ENCODE results near the gene ZNF69.

Gene ZNF69

GRCh38 chr19:11868188-11868587, 19.4 kb upstream of the ZNF69 start:
- H3K36me3 ChIP-seq (replicated peaks; ENCODE audit: insufficient read depth, low read length): no peaks in the 10 kb centered on the region
- H2AFZ ChIP-seq (ENCODE audit: low read length): no peak overlapping the region
- H3K9ac ChIP-seq (ENCODE audit: low read length): no peak overlapping the region
- H3F3A ChIP-seq (ENCODE audit: insufficient read depth, low read length): no peaks in the 10 kb centered on the region
- 0 out of 2 replicates have a peak, but pooled peaks cover 3% of the 10 kb centered on the region for H3K27me3 ChIP-seq (replicated peaks; ENCODE audit: insufficient read depth, low read length)
- TF ChIP-seq EZH2 (optimal IDR thresholded peaks at IDR 0.05; ENCODE audit: low read depth, low read length) (no peak), EZH2phosphoT487 (IDR thresholded peaks at IDR 0.05; ENCODE audit: low read length) (no peak), CTCF (IDR thresholded peaks at IDR 0.05; ENCODE audit: low read length) (no peak)
- no peak overlapping the region for H3K4me3 ChIP-seq (ENCODE audit: low read length)
- H3K4me1 ChIP-seq (ENCODE audit: low read length): no peaks in the 10 kb centered on the region
- H3K4me2 ChIP-seq (ENCODE audit: low read depth, low read length): no peak overlapping the region
- H4K20me1 ChIP-seq (ENCODE audit: insufficient read depth, low read length): no peaks in the 10 kb centered on the region
- no peaks in the 10 kb centered on the region for H3K79me2 ChIP-seq (ENCODE audit: low read length)
- H3K27ac ChIP-seq (ENCODE audit: low read length): no peak overlapping the region
- no peaks in the 10 kb centered on the region for H3K9me2 ChIP-seq (replicated peaks; ENCODE audit: insufficient read depth, low read length)
- H3K9me3 ChIP-seq (replicated peaks; ENCODE audit: insufficient read depth, low read length): peaks cover 3% of the 10 kb centered on the region; the same call in 1 of the 2 replicates
- no peak for DNase-seq

- no peak for TF ChIP-seq EZH2 (optimal IDR thresholded peaks at IDR 0.05; ENCODE audit: low read depth, low read length)
- no peak for TF ChIP-seq EZH2phosphoT487 (IDR thresholded peaks at IDR 0.05; ENCODE audit: low read length)
- no peak for TF ChIP-seq CTCF (IDR thresholded peaks at IDR 0.05; ENCODE audit: low read length)
- H3K4me2 ChIP-seq (ENCODE audit: low read depth, low read length): no peak overlapping the region
- H3K4me1 ChIP-seq (ENCODE audit: low read length): no peaks in the 10 kb centered on the region
- H3K9me3 ChIP-seq (replicated peaks; ENCODE audit: insufficient read depth, low read length): peaks cover 3% of the 10 kb centered on the region; the same call in 1 of the 2 replicates
- H3F3A ChIP-seq (ENCODE audit: insufficient read depth, low read length): no peaks in the 10 kb centered on the region
- 0 out of 2 replicates have a peak, but pooled peaks cover 3% of the 10 kb centered on the region for H3K27me3 ChIP-seq (replicated peaks; ENCODE audit: insufficient read depth, low read length)
- no peaks in the 10 kb centered on the region for H3K36me3 ChIP-seq (replicated peaks; ENCODE audit: insufficient read depth, low read length)
- H3K79me2 ChIP-seq (ENCODE audit: low read length): no peaks in the 10 kb centered on the region
- no peaks in the 10 kb centered on the region for H4K20me1 ChIP-seq (ENCODE audit: insufficient read depth, low read length)
- DNase-seq: no peak
- H3K27ac ChIP-seq (ENCODE audit: low read length): no peak overlapping the region
- H2AFZ ChIP-seq (ENCODE audit: low read length): no peak overlapping the region
- no peak overlapping the region for H3K9ac ChIP-seq (ENCODE audit: low read length)
- no peaks in the 10 kb centered on the region for H3K9me2 ChIP-seq (replicated peaks; ENCODE audit: insufficient read depth, low read length)
- no peak overlapping the region for H3K4me3 ChIP-seq (ENCODE audit: low read length)
These were observed 15.0 kb upstream of the ZNF69 start for GRCh38 chr19:11872624-11873023.

GRCh38 chr19:11873762-11874161, 13.8 kb upstream of the ZNF69 start:
- no peaks in the 10 kb centered on the region for H4K20me1 ChIP-seq (ENCODE audit: insufficient read depth, low read length)
- DNase-seq: no peak

More at GRCh38 chr19:11873762-11874161, 13.8 kb upstream of the ZNF69 start:
- no peak for TF ChIP-seq CTCF (IDR thresholded peaks at IDR 0.05; ENCODE audit: low read length)
- Histone ChIP-seq H3K9me3 (replicated peaks; ENCODE audit: insufficient read depth, low read length) (peaks cover 1% of the 10 kb centered on the region; the same call in 1 of the 2 replicates), H3K4me1 (ENCODE audit: low read length) (no peaks in the 10 kb centered on the region), H3K9ac (ENCODE audit: low read length) (no peak overlapping the region), H3K9me2 (replicated peaks; ENCODE audit: insufficient read depth, low read length) (no peaks in the 10 kb centered on the region), H2AFZ (ENCODE audit: low read length) (no peak overlapping the region), H3K27me3 (replicated peaks; ENCODE audit: insufficient read depth, low read length) (0 out of 2 replicates have a peak, but pooled peaks cover 3% of the 10 kb centered on the region), H3K79me2 (ENCODE audit: low read length) (no peaks in the 10 kb centered on the region), H3K4me3 (ENCODE audit: low read length) (no peak overlapping the region), H3F3A (ENCODE audit: insufficient read depth, low read length) (no peaks in the 10 kb centered on the region), H3K27ac (ENCODE audit: low read length) (no peak overlapping the region), H3K4me2 (ENCODE audit: low read depth, low read length) (no peak overlapping the region), H3K36me3 (replicated peaks; ENCODE audit: insufficient read depth, low read length) (no peaks in the 10 kb centered on the region)
